ENCODE data around the gene SUPT7L.

DNA sequence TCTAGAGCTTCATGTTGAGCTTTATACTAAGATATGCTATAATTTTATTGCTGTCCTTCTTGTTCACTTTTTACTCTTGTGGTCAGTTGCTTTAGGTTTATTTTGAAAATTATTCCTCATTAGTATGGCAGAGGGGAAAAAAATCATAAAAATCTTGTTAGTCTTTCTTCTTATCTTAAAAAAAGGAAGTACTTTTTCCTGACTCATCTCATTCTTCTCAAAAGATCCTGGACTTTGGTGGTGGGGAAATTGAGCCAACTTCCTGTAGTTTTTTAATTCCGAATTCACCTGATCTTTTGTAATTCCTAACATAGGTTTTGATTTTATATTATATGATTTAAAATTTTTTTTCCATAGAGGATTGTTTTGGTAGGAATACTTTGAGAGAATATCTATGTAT is 4.0 kb upstream of the SUPT7L start:
- TF ChIP-seq, protein P1, sequence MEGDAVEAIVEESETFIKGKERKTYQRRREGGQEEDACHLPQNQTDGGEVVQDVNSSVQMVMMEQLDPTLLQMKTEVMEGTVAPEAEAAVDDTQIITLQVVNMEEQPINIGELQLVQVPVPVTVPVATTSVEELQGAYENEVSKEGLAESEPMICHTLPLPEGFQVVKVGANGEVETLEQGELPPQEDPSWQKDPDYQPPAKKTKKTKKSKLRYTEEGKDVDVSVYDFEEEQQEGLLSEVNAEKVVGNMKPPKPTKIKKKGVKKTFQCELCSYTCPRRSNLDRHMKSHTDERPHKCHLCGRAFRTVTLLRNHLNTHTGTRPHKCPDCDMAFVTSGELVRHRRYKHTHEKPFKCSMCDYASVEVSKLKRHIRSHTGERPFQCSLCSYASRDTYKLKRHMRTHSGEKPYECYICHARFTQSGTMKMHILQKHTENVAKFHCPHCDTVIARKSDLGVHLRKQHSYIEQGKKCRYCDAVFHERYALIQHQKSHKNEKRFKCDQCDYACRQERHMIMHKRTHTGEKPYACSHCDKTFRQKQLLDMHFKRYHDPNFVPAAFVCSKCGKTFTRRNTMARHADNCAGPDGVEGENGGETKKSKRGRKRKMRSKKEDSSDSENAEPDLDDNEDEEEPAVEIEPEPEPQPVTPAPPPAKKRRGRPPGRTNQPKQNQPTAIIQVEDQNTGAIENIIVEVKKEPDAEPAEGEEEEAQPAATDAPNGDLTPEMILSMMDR (IDR thresholded peaks at IDR 0.05): no peak
- TF ChIP-seq ZFX (IDR thresholded peaks at IDR 0.05; ENCODE audit: borderline replicate concordance): no peak
